22Rv1 (cell line): ENCODE data around the gene FAM47E.

Source experiments
- ZFX ChIP-seq: fragments of 450-650 bp; IDR thresholded peaks from 2 replicates; pipeline ENCODE4 v1.6.1; 2017; ENCODE audit warnings: antibody characterized with exemption, borderline replicate concordance
- TF ChIP-seq, protein P1 (sequence below): fragments of 450-650 bp; IDR thresholded peaks from 2 replicates; pipeline ENCODE4 v1.5.1; 2017; ENCODE audit warnings: mild to moderate bottlenecking

DNA sequence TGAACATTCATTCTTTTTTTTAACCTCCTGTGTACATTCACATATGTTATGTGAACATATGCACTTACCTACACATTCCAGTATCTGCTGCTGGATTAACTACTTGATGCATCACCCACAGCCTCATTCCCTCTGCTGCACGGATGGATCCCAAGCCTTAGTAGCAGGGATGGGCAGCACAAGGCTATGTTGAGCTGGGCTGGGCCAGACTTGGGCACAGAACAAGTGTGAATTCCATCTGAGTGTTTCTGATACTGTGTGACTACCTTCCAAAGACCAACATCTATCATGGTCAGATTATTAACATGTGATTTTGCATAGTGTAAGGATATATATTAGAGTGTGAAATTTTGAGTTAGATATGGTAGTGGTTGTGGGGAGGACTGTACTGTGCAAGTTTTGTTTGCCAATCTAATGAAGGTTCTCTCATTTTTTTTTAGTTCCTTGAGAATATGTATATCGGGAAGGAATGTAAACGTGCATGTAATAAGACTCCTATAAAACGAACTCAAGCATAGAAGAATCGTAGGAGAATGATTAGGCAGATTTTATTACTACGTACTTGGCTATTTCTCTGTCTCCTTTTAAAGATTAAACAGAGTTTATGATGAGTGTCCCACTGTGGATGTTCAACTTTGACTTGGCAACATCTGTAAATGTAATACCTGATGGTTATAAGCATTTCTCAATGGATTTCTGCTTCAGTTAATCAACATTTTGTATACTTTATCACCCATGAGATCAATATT lies 31.6 kb downstream of the FAM47E start:
- TF ChIP-seq, protein P1, sequence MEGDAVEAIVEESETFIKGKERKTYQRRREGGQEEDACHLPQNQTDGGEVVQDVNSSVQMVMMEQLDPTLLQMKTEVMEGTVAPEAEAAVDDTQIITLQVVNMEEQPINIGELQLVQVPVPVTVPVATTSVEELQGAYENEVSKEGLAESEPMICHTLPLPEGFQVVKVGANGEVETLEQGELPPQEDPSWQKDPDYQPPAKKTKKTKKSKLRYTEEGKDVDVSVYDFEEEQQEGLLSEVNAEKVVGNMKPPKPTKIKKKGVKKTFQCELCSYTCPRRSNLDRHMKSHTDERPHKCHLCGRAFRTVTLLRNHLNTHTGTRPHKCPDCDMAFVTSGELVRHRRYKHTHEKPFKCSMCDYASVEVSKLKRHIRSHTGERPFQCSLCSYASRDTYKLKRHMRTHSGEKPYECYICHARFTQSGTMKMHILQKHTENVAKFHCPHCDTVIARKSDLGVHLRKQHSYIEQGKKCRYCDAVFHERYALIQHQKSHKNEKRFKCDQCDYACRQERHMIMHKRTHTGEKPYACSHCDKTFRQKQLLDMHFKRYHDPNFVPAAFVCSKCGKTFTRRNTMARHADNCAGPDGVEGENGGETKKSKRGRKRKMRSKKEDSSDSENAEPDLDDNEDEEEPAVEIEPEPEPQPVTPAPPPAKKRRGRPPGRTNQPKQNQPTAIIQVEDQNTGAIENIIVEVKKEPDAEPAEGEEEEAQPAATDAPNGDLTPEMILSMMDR: no peak
- TF ChIP-seq ZFX: no peak
